UCSD-AML1 (cell line): ENCODE data around the gene GLYR1.
A peak's percentile ranks its signal among the peaks of the same experiment; 100 is the strongest.

Experiments used
- DNase-seq: peaks from one replicate; lab custom pipeline; 2025; ENCODE audit not compliant: unreplicated experiment; lab: John Stamatoyannopoulos, UW

Gene GLYR1

DNA sequence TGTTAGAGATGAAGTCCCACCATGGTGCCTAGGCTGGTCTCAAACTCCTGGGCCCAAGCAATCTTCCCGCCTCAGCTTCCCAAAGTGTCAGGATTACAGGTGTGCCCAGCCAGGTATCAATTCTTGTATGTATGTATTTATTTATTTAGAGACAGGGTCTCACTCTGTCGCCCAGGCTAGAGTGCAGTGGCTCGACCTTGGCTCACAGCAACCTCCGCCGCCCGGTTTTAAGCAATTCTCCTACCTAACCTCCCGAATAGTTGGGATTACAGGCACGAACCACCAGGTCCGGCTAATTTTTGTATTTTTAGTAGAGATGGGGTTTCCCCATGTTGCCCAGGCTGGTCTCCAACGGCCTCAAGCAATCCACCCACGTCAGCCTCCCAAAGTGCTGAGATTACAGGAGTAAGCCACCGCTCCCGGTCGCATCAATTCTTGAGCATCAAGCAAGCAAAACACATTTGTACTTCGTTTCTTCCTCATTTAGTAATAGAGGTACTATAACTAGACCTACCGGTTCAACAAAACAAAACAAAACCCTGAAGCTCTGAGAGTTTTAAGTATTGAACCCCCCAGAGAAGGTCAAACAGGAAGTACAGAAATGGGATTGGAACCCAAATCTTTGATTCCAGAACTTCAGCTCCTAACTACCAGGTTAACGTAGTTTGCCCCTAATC, 79.1 kb downstream of the GLYR1 start:
- DNase-seq, result no peak

DNA sequence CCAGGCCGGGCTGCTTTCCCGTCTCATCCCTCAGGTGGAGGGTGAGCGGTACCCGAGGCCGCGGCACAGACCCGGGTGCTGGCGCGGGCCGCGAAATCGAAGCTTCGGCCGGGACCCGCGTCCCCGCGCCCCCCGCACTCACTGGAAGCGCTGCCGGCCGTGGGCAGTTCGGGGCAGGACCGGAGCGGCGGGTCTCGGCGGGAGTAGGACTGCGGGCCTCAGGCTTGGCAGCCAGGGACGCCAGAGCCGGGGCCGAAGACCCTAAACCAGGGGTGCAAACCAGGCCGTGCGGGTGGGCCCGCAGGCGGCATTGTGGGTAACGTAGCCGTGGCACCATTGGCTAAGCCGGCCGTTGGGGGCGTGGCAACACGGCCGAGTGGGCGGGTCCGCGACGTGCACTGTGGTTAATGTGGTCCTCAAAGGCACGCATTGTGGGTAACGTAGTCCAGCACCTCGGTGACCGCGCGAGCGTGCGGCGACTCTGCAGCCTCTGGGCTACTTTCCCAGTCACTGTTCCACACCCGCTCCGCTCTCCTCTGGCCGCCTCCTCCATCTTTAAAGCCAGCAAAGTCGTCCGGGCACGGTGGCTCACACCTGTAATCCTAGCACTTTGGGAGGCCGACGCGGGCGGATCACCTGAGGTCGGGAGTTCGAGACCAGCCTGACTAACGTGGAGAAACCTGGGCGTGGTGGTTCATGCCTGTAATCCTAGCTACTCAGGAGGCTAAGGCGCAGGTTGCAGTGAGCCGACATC, 80.0 kb downstream of the GLYR1 start, which contains the start of gene ZNF500:
TSS of gene ZNF500 (minus strand) at position 288 of the 754 bp plus-strand sequence. CDS start 1,184 bp downstream, outside the sequence.
- peak; percentile 97 for DNase-seq

DNA sequence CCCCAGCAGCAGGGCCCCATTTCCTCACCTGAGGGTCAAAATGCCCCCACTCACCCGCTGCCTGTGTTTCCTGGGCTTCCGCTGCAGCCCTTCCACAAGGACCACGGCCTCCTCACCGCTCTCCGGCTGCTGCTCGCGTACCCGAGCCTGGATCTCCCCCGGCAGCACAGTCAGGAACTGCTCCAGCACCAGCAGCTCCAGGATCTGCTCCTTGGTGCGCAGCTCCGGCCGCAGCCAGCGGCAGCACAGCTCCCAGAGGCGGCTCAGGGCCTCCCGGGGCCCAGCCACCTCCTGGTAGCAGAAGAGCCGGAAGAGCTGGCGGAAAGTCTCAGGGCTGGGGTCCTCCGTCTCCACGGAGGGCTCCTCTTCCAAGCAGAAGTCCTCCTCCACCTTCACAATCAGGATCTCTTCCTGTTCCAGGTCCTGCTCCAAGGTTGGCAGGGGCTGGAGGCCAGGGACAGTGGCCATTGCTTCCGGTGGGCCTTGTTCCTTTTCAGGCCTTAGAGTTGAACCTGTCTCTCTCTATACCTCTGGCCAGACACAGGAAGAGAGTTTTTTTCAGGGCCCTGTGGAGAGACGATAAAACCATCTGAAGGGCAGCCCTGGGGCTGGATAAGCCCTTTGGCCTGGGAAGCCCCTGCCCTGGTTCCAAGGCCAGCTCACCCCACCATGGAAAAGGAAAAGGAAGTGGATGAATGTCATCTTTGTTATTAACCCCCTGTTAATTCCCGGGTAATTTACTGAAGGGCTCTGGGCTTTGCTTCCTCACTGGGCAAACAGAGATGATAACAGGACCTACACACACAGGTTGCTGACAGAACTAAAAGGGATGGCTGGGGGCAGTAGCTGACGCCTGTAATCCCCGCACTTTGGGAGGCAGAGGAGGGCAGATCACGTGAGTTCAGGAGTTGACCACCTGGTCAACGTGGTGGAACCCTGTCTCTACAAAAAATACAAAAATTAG, 81.3 kb downstream of the GLYR1 start:
- DNase-seq, result no peak

DNA sequence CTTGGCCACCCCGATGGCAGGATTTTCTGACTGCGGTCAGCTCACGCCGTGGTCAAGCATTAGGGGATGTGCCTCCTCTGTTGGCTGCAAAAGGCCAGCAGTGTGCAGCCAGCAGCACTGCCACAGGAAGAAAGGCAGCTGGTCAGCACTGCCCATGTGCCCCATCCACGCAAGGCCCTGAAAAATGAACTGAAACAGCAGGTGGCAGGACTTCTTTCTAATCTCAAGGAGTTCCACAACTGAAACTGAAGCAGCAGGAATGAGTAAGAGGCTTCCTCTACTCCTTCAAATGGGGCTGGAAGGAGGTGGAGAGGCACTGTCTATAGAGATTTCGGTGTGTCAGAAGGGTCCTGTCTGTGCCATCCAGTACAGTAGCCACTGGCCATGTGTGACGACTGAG, 83.3 kb downstream of the GLYR1 start:
- DNase-seq, result no peak

GRCh38 chr16:4762205-4762604, 84.9 kb downstream of the GLYR1 start:
- no peak for DNase-seq

- no peak for DNase-seq
Observed at GRCh38 chr16:4760221-4760910, 86.7 kb downstream of the GLYR1 start.

DNA sequence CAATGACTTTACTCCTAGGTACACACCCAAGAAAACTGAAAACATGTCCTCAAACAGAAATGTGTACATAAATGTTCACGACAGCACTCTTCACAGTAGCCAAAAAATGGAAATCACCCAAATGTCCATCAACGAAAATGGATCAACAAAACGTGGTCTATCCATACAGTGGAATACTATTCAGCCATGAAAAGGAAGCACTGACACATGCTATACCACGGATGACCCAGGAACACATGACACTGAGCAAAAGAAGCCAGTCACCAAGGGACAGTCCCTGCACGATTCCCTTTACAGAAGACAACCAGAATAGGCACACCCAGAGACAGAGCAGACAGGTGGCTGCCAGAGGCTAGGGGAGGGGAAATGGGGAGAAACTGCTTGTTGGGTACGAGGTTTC, 91.4 kb downstream of the GLYR1 start:
- no peak for DNase-seq

- no peak for DNase-seq
Observed at GRCh38 chr16:4754865-4755264, 92.2 kb downstream of the GLYR1 start.

DNA sequence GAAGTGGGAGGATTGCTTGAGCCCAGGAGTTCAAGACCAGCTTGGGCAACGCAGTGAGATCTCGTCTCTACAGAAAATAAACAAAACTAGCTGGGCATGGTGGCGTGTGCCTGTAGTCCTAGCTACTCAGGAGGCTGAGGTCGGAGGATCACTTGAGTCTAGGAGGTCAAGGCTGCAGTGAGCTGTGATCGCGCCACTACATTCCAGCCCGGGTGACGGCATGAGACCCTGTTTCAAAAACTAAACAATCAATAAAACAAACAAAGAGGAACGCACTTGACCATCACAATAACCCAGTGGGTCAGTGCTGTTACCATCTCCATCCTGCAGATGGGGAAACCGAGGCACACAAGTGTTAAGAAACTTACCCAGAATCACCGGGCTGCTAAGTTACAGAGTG, 93.9 kb downstream of the GLYR1 start:
- no peak for DNase-seq
